ENCODE measurements around the gene C19orf38.

Gene C19orf38

DNA sequence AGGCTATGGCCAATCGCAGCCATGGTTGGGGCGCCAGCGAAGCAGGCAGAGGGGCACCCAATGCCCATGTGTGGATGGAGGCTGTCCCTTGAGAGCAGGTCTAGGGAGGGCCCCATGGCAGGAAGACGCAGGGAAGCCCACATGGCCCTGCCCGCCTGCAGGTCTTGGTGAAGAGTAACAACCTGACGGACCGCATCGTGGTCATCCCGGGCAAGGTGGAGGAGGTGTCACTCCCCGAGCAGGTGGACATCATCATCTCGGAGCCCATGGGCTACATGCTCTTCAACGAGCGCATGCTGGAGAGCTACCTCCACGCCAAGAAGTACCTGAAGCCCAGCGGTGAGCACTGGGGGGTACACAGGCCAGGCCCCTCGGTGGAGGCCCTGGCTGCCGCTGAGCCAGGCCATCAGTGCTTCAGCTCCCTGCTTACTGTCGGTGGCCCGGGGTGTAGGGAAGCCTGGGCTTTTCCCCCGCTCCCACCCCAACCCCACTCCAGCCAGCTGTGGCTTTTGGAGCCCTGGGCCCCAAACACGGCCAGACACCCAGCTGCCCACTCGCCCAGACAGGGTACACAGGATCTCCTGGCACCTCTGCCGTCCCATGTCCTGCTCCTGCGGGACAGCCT lies 65.6 kb downstream of the C19orf38 start:
- no peak for DNase-seq

DNA sequence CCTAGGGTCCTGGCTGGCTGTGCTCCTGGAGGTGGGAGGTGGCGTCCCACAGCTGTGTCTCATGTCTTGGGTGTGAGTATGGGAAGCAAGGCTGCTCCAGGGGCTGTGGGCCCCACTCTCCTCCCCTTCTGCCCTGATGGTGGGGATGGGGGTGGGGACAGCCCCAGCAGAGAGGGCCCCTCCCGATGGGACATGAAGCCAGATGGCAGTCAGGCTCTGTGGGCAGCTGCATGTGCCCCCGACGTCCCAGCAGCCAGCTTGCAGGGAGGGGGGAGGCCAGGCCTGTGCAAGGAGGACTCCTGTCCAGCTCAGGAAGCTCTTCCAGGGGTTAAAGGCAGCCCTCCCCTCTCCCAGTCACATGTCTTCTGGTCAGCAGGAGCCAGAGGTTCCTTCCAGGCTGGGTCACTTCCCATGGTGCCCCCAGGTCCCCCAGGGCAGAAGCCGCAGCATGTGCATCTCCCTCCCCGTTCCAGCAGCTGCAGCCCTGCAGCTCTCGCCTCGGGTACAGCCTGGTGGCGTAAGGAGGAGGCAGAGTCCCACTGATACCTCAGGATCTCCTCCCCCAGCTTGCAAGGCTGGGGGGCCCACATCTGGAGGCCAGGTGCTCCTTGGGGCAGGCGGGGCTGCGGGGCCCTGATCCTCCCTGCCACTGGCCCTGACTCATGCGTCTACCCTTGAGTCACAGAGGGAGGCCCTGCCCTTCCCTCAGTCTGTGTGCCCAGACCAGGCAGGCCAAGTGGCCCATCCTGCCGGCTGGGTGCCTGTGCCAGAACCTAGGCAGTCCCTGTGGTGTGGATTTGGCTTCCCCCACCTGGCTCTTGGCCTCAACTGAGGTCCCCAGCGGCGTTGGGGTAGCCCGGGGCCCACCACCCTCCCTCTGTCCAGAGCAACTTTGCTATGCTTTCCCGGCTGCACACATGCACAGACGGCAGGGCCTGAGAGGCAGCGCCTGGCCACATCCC lies 67.2 kb downstream of the C19orf38 start:
- DNase-seq: no peak

DNA sequence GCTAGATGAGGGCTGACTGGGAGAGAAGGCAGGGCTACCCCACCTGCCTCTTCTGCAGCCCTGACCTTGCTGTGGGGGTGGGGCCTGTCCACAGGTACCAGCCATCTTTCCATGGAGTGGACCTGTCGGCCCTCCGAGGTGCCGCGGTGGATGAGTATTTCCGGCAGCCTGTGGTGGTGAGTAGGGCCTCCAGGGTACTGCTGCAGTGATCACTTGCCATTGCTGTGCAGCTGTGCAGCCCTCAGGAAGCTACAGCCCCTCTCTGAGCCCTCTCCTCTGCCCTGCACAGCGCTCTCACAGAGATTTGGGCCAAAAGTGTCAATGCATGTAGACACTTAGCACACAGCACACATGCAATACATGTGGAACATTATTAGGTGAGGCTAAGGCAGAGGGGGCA lies 68.4 kb downstream of the C19orf38 start:
- DNase-seq: no peak

DNA sequence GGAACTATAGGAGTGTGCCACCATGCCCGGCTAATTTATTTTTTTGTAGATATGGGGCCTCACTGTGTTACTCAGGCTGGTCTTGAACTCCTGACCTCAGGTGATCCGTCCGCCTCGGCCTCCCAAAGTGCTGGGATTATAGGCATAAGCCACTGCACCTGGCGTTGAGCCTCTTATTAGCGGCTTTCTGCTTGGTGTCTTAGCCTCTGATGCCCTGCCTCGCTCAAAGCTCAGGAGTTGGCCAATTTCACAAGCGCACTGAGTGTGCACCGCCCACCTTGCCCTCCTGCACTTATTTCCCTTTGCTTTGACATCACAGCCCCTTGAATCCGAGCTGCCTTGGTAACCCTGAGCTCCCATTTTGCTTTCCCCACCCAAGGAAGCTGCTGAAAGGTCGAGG lies 70.1 kb downstream of the C19orf38 start:
- DNase-seq: no peak
